CD4-positive, alpha-beta T cell treated with Interleukin-10 for 1 hour (primary cell): ENCODE measurements around the gene DIAPH2.
"Not testable (repeated sequence)": the region's sequence is repeated elsewhere in the genome, so short reads cannot be mapped to it uniquely, and the experiment has no call there.

Experiments
- DNase-seq: peaks from one replicate; pipeline ENCODE4 v3.0.0-alpha.2; 2020

DIAPH2 gene

GRCh38 chrX:97401586-97402136 is 717.0 kb downstream of the DIAPH2 start:
- DNase-seq, result no peak

DNA sequence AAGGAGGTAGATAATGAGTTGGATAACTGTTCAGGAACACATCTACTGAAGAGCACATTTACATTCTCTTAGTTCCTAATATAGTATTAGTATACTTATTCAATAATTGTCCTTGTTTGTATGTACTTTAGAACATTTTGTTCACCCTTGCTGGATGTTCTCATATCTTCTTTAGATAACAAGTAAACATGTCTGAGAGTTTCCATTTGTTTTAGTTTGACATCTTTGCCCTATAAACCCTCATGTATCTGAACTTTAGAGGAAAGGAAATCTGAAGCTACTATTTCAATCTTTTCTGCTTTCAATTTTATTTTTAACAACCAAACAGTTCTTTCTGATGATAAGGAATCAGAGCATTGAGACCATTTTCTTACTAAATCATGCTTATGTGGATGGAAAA is 717.7 kb downstream of the DIAPH2 start:
- DNase-seq, result no peak

DNA sequence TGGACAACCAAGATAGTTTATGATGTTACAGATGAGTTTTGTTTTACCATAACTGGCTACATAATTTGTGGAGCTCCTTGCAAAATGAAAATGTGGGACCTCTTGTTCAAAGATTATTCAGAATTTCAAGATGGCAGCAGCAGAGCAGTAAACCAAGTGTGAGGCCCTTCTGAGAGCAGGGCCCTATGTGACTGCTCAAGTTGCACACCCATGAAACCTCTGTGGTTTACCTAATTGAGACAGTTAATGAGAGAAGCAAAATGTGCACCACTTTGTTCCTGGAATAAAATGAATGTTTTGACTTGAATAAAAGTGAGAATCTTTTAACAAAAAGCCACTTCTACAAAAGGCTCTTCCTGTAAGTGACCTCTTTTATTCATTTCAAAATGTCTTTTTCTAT is 718.3 kb downstream of the DIAPH2 start:
- no peak for DNase-seq

- no peak for DNase-seq
These were observed 720.5 kb downstream of the DIAPH2 start for GRCh38 chrX:97405031-97405660.

GRCh38 chrX:97409632-97410415 is 725.2 kb downstream of the DIAPH2 start:
- not testable (repeated sequence) for DNase-seq

DNA sequence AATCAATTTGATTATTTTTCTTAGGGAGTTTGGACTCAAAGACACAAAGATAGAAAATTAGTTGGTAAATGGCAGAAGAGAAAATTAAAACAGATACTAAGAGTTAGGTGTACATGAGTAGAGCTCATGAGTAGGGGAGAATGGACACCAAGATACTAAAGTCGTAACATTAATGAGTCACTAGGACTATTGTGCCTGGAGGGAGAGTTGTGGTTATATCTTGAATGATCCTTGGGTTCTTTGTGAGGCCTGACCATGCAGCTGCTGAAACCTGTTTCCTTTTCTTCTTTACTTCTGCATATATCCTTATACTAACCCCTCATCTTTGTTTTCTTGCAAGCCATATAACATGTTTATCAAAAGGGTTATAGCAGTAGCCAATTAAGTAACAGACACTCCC is 731.8 kb downstream of the DIAPH2 start:
- no peak for DNase-seq

DNA sequence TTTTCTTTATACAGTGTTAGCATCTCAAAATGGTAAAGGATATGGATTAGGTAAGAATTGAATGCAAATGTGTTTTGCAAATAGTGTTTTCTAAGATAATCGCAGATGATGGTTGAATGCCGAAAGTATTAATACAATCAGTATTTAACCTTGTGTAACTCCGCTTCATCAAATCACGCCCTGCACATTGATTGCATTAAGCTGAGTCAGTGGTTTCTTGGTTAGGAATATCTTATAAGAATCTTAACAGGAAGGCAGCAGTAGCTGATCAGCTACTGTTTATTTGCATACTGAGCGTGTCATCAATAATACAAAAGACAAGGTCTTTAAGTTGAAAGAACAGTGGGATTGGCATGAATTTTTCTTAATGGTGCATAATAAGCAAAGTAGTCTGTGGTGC is 744.5 kb downstream of the DIAPH2 start:
- DNase-seq, result no peak

GRCh38 chrX:97431281-97431680 is 746.6 kb downstream of the DIAPH2 start:
- no peak for DNase-seq

DNA sequence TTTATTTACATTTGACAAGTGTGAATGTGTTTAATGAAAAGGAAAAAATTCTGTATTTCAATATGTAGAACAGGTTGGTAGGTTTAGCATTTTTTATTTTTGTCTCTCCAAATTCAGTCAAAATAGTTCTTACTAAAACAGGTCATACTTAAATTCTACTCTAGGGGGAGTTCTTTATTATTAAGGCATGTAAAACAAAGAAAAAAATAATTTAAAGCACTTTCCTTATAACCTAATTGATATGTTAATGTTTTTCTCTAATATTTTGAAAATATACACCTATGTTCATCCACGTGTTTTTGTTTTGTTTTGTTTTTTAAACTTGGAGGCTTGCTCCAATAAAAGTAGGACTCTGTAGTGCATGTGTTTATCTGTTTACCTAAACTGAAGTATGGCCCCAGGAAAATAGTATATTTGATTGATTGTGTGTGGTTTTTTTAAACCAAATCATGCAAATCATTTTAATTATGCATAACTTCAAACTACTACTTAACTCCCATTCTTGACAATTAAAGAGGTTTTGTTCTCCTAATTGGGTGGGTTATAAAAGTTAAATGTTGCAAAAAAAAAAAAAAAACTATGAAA is 761.7 kb downstream of the DIAPH2 start:
- no peak for DNase-seq

DNA sequence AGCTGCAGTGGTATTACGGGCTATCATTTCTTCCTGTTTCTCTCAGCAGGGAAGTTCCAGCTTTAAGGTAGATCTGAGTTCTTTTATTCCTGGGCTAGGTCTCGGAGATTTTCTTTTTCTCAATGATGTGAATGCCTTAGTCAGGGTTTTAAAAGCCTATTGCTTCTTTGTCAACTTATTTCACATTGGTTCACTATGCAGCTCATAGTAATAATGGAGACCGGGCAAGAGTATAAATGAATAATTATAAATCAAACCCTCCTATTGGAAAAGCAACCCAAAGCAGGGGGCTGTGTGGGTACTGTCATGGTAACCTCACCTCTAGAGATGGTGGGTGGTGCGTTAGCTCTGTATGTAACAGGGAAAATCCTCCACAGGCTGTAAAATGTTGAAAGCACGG is 762.7 kb downstream of the DIAPH2 start:
- no peak for DNase-seq

DNA sequence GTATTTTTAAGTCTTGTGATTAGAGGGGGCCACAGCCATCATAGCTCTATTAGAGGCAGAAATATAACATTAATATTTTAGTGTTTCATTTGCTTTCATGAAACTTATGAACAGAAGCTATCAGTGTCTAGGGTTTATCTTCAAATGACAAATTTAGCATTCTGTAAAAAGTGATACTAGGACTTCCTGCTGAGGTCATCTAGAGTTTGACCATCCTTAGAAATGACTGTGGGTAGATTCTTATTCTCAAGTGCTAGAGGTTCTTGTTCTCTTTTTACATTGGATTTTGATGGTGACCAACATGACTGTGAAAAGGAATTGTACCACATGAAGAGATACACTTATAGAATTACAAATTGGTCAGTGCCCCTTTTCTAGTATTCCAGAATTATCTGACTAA is 767.6 kb downstream of the DIAPH2 start:
- DNase-seq, result no peak

GRCh38 chrX:97461763-97462162 is 777.1 kb downstream of the DIAPH2 start:
- DNase-seq, result no peak

DNA sequence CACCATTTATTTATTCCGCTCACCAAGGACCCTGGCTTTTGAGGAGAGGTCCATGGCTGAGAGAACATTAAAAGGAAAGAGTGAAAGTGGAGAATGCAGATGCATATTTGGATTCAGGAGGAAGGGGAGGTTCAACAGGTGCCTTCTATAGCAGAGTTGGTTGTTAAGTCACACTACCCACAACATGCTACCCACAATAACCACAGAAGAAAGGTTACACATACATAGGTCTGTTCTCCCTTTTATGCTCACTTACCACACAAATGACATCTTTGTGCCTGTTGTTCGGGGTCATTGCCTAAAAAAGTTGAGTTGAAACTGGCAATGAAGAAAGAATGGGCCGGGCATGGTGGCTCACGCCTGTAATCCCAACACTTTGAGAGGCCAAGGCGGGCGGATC is 786.4 kb downstream of the DIAPH2 start:
- no peak for DNase-seq

DNA sequence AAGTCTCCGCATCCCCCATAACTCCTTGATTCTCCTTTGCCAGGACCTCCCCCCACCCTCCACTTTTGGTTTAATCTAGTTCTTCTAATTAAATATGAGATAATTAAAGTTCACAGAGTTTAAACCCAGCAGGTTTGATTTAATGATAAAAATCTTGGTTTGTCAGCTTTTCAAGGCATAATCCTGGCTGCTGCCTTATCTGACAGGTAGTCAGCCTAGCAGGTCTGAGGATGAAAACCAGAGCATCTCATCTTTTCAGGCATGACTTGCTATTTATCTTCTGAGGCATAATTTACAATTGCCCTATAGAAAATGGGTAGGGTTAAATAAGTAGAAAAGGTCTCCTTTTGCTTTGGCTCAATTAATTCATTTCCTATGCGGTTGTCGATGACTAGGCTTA is 790.3 kb downstream of the DIAPH2 start:
- no peak for DNase-seq

- DNase-seq, result no peak
These were observed 794.7 kb downstream of the DIAPH2 start for GRCh38 chrX:97479106-97479890.

GRCh38 chrX:97481228-97481627 is 796.6 kb downstream of the DIAPH2 start:
- DNase-seq, result no peak

- no peak for DNase-seq
These were observed 798.1 kb downstream of the DIAPH2 start for GRCh38 chrX:97482666-97483300.

GRCh38 chrX:97490656-97491055 is 806.0 kb downstream of the DIAPH2 start:
- no peak for DNase-seq

GRCh38 chrX:97494756-97495372 is 810.2 kb downstream of the DIAPH2 start:
- no peak for DNase-seq

DNA sequence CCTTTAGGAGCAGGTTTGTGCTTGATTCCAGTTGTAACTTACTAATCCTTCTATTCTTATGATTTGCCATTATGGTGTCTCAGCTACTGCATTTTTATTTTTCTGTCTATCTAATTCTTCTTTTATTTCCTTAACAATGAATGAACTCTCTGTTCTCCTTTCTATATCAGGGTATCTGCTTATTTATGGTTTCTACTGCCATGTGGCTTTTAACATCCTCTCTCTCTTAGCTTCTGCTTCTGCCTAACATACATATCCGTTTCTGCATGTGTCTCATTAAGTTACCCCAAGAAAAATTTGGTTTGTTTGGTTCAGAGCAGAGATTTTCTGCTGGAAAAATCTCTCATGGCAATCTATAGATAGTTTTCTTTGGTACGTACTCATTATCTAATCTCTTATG is 813.5 kb downstream of the DIAPH2 start:
- no peak for DNase-seq

GRCh38 chrX:97504431-97504830 is 819.8 kb downstream of the DIAPH2 start:
- no peak for DNase-seq

- DNase-seq, result no peak
These were observed 833.1 kb downstream of the DIAPH2 start for GRCh38 chrX:97517763-97518162.
